Measurements from ENCODE around the gene RGL2.

Gene RGL2

GRCh38 chr6:33315793-33316602, 17.3 kb upstream of the RGL2 start:
- no peak for DNase-seq

GRCh38 chr6:33314943-33315792, 16.4 kb upstream of the RGL2 start:
- DNase-seq = no peak

GRCh38 chr6:33314515-33314942, 15.8 kb upstream of the RGL2 start:
- no peak for DNase-seq

GRCh38 chr6:33313709-33314514, 15.2 kb upstream of the RGL2 start, which contains the start of gene TAPBP:
TSS of gene TAPBP (minus strand) at chr6:33314078. CDS start at chr6:33314041, 37 bp downstream.
- DNase-seq = no peak

DNA sequence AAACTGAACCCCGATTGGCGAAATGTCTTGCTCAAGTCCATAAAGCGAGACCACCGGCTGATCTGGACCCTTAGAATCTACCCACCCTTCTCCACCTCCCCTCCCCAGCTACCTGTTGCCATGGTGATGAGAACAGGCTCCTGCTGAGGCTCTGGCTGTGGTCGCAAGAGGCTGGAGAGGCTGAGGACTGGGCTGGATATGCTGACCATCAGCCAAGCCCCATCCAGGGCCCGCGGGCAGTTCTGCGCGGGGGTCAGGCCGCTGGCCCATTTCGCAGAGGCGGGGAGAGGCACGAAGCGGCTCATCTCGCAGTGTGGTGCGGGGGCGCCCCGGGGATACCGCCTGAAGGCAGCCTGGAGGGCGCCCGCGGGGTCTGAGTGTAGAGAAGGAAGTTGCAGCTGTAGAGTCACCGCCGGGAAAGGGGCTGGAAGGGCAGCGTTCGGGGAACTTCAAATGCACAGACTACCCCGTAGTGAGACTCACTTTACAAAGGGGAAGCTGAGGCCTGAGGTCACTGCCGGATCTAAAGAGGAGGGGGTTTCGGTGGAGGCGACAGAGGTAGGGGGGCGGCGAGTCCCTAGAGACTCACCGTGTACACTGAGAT, 14.5 kb upstream of the RGL2 start:
- no peak for DNase-seq

GRCh38 chr6:33312361-33313104, 13.8 kb upstream of the RGL2 start:
- DNase-seq = peak; percentile 39

GRCh38 chr6:33306356-33306755, 7.6 kb upstream of the RGL2 start:
- no peak for DNase-seq

GRCh38 chr6:33305052-33305451, 6.3 kb upstream of the RGL2 start:
- no peak for DNase-seq

- no peak for DNase-seq
Observed at GRCh38 chr6:33304216-33304615, 5.5 kb upstream of the RGL2 start.

GRCh38 chr6:33301877-33302276, 3.1 kb upstream of the RGL2 start:
- DNase-seq = no peak

DNA sequence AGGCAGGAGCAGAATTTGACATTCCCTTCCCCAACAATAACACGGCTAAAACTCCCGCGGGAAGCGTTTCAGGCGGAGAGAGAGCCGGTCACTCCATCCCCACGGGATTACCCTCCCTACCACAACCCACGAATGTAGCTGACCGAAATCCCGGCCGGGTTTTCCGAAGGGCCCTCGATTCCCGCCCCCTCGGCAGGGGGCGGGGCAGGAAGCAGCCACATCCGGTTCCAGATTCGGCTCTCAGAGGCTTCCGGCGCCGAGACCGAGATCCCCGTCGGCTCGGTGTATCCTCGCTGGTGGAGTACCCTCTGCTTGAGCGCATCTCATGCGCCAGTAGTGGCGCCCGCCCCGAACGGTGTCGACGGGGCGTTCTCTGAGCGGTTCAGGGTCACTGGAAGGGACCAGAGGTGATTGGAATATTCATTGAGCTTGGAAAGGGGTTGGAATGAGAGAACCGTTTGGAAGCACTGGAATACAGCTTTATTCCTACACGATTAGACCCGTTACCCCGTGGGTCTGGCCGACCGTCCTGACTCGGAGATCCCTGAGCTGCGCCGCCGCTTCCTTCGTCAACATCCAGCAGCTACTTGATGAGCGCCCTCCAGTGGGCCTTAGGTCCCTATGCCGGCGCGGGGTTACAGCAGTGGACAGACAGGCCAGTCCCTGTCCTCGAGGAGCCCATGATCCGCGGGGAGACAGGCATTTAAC, 649 bp upstream of the RGL2 start:
- peak; percentile 85 for DNase-seq

GRCh38 chr6:33297956-33298772, 578 bp downstream of the RGL2 start:
- peak; percentile 28 for DNase-seq

GRCh38 chr6:33297406-33297955, 1.3 kb downstream of the RGL2 start:
- no peak for DNase-seq

DNA sequence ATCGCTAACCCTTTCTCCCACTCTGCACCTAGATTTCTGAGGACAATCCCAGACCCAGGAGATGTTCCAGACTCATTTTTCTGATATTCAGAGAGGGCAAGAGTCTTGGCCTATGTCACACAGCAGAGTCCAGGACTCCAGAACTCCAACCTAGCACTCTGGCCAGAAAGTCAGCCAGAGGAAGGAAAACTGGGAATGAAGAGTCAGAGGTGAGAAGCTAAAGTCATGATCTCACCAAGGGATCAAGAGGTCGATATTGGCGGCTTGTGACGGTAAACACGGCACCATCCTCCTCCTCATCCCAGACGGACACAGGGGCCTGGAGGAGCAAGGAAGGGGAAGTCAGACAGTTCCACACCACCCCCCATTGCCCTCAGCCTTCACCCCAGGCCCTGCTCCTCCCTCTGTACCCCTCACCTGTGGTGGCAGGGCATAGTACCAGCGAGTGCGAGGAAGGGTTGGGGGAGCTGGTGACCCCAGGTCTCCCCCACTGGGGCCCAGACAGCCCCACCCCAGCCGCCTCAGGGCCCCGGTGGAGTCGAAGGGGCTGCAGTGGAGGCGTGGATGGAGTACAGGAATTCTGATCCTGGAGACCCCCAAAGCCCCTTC, 1.8 kb downstream of the RGL2 start:
- no peak for DNase-seq

DNA sequence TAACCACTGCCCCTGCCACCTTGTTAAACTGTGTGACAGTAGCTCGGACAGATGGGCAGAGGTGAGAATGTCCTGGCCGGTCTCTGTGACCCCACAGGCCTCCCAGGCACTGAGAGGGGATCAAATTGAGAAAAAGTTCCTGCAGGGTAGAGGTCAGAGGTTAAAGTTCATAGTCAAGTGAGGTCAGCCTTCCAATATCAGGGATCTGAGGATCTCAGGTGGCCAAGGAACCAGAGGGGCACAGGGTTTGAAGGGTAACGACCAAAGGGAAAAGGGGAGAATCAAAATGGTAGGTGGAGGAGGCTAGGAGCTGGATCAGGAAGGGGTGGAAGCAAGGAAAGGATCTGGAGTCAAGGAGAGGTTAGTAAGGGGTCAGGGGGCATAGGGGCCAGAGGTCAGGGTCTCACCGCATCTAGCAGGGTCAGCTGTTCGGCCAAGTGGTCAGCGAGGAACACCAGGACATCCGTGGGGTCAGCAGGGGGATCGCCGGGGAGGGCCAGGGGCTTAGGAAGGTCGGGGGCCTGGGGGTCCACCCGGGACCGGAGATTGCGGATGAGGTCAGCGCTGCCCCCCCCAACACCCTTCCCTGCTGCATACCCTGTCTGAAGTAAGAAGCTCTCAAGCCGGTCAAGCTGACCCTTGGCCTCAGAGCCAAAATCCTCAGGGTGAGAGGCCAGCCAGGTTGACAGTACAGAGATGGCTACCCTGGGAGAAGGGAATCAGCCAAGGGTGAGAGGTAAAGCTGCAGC, 2.9 kb downstream of the RGL2 start:
- DNase-seq = no peak

GRCh38 chr6:33294086-33294823, 4.5 kb downstream of the RGL2 start:
- DNase-seq = no peak

GRCh38 chr6:33292996-33293682, 5.6 kb downstream of the RGL2 start:
- DNase-seq = no peak

All from NCI-H1048 (cell line).